SJSA1 (cell line): ENCODE data around the gene TBC1D22A. TPM values are rescaled to one million over a fixed set of nuclear protein-coding genes. Genes with fewer than 3 reads are reported as not detected.

Experiments
- DNase-seq, 2 experiments: peaks; one replicate each; pipeline ENCODE4 v3.0.0-alpha.2; 2015 to 2020; ENCODE audit warnings: low spot score in 2 of 2, low read depth in 1 of 2
- H3K27ac ChIP-seq: fragments of 250-450 bp; sonication (Bioruptor Pico); 2 replicates; pipeline ENCODE4 v1.5.1; 2020; ENCODE audit warnings: mild to moderate bottlenecking, moderate library complexity
- H3K27me3 ChIP-seq: fragments of 250-450 bp; sonication (Bioruptor Pico); replicated peaks from 2 replicates; pipeline ENCODE4 v1.5.1; 2020; ENCODE audit warnings: mild to moderate bottlenecking, moderate library complexity
- H3K36me3 ChIP-seq: fragments of 250-450 bp; sonication (Bioruptor Pico); 2 replicates; pipeline ENCODE4 v1.5.1; 2020; ENCODE audit warnings: mild to moderate bottlenecking
- H3K4me1 ChIP-seq: fragments of 250-450 bp; sonication (Bioruptor Pico); replicated peaks from 2 replicates; pipeline ENCODE4 v1.6.1; 2021; ENCODE audit warnings: mild to moderate bottlenecking
- H3K4me3 ChIP-seq: fragments of 250-450 bp; sonication (Bioruptor Pico); 2 replicates; pipeline ENCODE4 v1.5.1; 2020; ENCODE audit warnings: mild to moderate bottlenecking
- H3K9me3 ChIP-seq: fragments of 250-450 bp; sonication (Bioruptor Pico); replicated peaks from 2 replicates; pipeline ENCODE4 v1.5.1; 2020; ENCODE audit warnings: mild to moderate bottlenecking
- total RNA-seq: library from RNA; depleted of rRNA; stranded (reverse); fragments of >200 nt; shearing (Covaris generic); gene quantifications from 2 replicates; pipeline ENCODE4 v1.2.3, GENCODE V29; 2014

Gene TBC1D22A
- total RNA-seq, 1 experiment from 2014 or later, result 10.5 TPM

DNA sequence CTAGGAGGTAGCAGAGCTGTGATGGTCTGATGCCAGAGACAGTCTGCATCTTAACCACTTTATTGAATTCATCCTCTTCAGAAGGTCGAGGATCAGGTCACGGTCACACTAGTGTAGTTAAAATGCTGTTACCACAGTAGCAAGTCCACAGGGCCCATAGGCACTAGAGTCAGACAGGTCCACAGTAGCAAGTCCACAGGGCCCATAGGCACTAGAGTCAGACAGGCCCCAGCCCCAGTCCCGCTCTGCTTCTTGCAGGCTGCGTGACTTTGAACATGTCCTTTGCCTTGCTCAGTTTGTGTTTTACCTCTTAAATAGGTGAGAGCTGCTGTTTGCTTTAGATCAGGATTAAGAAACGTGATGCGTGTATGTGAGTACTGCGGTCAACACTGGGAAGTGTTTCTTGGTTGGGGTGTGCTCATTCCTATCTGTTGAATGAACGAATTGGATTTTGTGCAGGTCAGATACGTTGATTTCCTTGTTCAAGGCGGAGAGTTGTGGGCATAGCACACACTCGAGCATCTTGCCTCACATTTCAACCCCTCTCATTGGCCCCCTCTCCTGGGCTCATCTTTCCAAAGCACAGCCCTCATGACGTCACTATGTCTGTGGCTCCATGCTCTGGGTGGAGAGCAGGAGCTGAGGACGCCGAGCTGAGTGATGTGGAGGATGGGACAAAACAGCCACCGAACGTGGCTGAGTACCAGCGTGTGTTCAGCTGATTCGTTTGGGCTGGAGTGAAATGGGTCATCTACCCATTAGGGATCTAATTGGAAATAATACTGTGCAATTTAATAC is 191.7 kb downstream of the TBC1D22A start:
- H3K9me3 ChIP-seq, result no peaks in the 10 kb centered on the region
- no peak overlapping the region for H3K27ac ChIP-seq
- H3K27me3 ChIP-seq, result no peaks in the 10 kb centered on the region
- no peak for DNase-seq
- H3K4me3 ChIP-seq, result no peak overlapping the region
- H3K4me1 ChIP-seq, result no peaks in the 10 kb centered on the region
- no peaks in the 10 kb centered on the region for H3K36me3 ChIP-seq

GRCh38 chr22:46954781-46955180 is 192.3 kb downstream of the TBC1D22A start:
- H3K27ac ChIP-seq, result no peak overlapping the region
- no peaks in the 10 kb centered on the region for H3K36me3 ChIP-seq

DNA sequence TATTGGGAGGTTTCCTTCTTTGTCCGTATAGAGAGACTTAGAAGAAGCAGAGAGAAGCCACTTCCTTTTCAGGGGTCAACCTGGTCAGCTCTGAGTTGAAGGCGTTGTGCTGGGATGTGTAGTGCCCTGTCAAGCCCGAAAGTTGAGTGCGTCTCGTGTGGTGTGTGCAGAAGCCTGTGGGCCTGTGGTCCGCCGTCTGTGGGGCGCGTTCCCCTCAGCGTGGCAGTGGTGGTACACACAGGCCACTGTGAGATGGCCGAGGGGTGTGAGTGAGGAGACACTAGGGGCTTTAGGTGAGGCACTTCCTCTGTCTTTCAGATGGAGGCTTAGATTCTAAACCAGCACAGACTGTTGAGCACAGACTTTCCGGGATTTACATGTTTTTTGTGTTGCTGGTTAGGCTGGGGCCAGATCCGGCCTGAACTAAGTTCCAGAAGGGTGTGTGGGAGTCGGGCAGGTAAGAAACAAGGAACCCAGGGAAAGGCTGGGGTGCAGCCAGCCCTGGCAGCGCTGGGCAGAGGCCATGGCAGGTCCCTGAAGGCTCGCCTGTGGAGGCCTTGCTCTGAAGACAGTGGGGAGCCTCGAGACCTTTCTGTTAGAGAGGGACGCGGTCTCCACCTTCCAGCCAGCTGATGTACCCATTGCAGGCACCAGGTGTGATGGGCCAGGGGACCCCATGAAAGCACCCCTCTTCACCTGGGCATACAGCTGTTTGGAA is 194.2 kb downstream of the TBC1D22A start:
- Histone ChIP-seq H3K4me1 (no peaks in the 10 kb centered on the region), H3K36me3 (no peaks in the 10 kb centered on the region; the same call in 1 of the 2 replicates), H3K27ac (no peak overlapping the region), H3K9me3 (no peaks in the 10 kb centered on the region), H3K27me3 (no peaks in the 10 kb centered on the region), H3K4me3 (no peak overlapping the region)
- DNase-seq, result no peak

More at GRCh38 chr22:46954781-46955180, 192.3 kb downstream of the TBC1D22A start:
- Histone ChIP-seq H3K4me1 (no peaks in the 10 kb centered on the region), H3K9me3 (no peaks in the 10 kb centered on the region), H3K27me3 (no peaks in the 10 kb centered on the region), H3K4me3 (no peak overlapping the region)
- DNase-seq, result no peak

DNA sequence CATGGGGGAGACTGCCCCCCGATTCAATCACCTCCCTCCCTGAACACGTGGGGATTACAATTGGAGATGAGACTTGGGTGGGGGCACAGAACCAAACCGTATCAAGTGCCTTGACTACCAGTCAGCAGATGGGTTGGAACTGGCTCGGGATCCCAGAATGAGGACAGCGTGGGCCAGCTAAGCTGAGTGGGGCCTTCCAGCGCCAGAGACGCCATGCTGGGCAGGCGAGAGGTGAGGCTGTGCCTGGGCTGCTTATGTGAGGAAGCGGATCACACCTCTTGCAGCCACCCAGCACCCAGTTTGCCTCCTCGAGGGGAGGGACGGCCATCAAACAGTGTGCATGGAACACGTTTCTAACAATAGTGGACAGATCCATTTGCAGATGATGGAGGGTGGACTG is 195.1 kb downstream of the TBC1D22A start:
- H3K4me3 ChIP-seq, result no peak overlapping the region
- no peaks in the 10 kb centered on the region for H3K27me3 ChIP-seq
- DNase-seq, result no peak
- no peaks in the 10 kb centered on the region for H3K9me3 ChIP-seq
- H3K36me3 ChIP-seq, result no peaks in the 10 kb centered on the region; the same call in 1 of the 2 replicates
- H3K27ac ChIP-seq, result no peak overlapping the region
- no peaks in the 10 kb centered on the region for H3K4me1 ChIP-seq

GRCh38 chr22:46958191-46958590 is 195.7 kb downstream of the TBC1D22A start:
- H3K27me3 ChIP-seq, result no peaks in the 10 kb centered on the region
- no peak overlapping the region for H3K4me3 ChIP-seq
- DNase-seq, result no peak
- H3K4me1 ChIP-seq, result no peaks in the 10 kb centered on the region
- H3K9me3 ChIP-seq, result no peaks in the 10 kb centered on the region
- no peaks in the 10 kb centered on the region; the same call in 1 of the 2 replicates for H3K36me3 ChIP-seq
- no peak overlapping the region for H3K27ac ChIP-seq

DNA sequence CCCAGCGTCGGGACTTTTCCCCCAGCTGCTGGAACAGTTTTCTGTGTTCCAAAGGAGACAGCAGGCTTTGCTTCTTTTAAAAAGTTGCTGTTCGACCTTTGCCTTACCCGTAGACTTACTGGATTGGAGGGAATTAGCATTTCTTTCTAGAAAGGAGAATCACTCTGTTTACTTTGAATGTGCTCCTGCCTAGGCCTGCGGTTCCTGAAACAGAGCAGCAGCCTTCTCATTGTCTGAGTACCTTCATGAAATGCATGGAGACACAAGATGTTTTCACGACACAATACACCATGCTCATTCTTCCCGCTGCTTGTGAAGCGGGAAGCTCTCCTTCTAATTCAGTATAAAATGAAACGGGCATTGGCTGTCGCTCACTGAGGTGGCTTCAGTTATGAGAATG is 196.2 kb downstream of the TBC1D22A start:
- no peaks in the 10 kb centered on the region for H3K4me1 ChIP-seq
- no peak overlapping the region for H3K4me3 ChIP-seq
- no peaks in the 10 kb centered on the region for H3K9me3 ChIP-seq
- no peak for DNase-seq
- no peak overlapping the region for H3K27ac ChIP-seq
- no peaks in the 10 kb centered on the region for H3K27me3 ChIP-seq
- H3K36me3 ChIP-seq, result no peaks in the 10 kb centered on the region; the same call in 1 of the 2 replicates

DNA sequence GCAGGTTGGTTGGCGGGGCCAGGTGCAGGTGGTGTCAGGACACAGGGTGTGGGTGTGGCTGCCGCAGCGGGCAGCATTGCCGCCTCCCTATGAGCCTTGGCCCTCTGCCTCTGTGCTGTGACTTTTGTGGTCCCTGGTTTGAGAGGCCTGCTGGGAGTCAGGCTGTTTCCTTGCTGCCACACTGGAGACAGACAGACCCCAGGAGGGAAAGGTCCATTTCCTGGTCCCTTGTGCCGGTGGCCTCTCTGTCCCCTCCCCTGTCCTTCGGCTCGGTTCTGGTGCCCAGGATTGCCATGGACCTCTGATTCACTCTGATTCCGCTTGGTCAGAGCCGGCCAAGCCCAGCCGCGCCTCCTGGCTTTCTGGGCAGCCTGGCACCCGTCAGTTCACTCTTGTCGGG is 196.9 kb downstream of the TBC1D22A start:
- Histone ChIP-seq H3K36me3 (no peaks in the 10 kb centered on the region; the same call in 1 of the 2 replicates), H3K27ac (no peak overlapping the region), H3K27me3 (no peaks in the 10 kb centered on the region), H3K9me3 (no peaks in the 10 kb centered on the region), H3K4me1 (no peaks in the 10 kb centered on the region), H3K4me3 (no peak overlapping the region)
- no peak for DNase-seq

- Histone ChIP-seq H3K4me3 (no peak overlapping the region), H3K36me3 (no peaks in the 10 kb centered on the region; the same call in 1 of the 2 replicates), H3K9me3 (no peaks in the 10 kb centered on the region), H3K4me1 (no peaks in the 10 kb centered on the region), H3K27me3 (no peaks in the 10 kb centered on the region), H3K27ac (no peak overlapping the region)
- DNase-seq, result no peak
Observed at GRCh38 chr22:46961591-46962295, 199.3 kb downstream of the TBC1D22A start.

GRCh38 chr22:46962406-46962805 is 200.0 kb downstream of the TBC1D22A start:
- no peaks in the 10 kb centered on the region for H3K4me1 ChIP-seq
- no peak overlapping the region for H3K27ac ChIP-seq
- H3K9me3 ChIP-seq, result no peaks in the 10 kb centered on the region
- H3K27me3 ChIP-seq, result no peaks in the 10 kb centered on the region
- H3K36me3 ChIP-seq, result no peaks in the 10 kb centered on the region; the same call in 1 of the 2 replicates
- no peak overlapping the region for H3K4me3 ChIP-seq
- DNase-seq, result no peak

- Histone ChIP-seq H3K27me3 (no peaks in the 10 kb centered on the region), H3K27ac (no peak overlapping the region), H3K4me3 (no peak overlapping the region), H3K9me3 (no peaks in the 10 kb centered on the region), H3K36me3 (no peaks in the 10 kb centered on the region; the same call in 1 of the 2 replicates), H3K4me1 (no peaks in the 10 kb centered on the region)
- no peak for DNase-seq
Observed at GRCh38 chr22:46963672-46964545, 201.5 kb downstream of the TBC1D22A start.

GRCh38 chr22:46964773-46965550 is 202.5 kb downstream of the TBC1D22A start:
- Histone ChIP-seq H3K27me3 (no peaks in the 10 kb centered on the region), H3K4me1 (no peaks in the 10 kb centered on the region), H3K9me3 (no peaks in the 10 kb centered on the region), H3K36me3 (no peaks in the 10 kb centered on the region; the same call in 1 of the 2 replicates), H3K27ac (no peak overlapping the region), H3K4me3 (no peak overlapping the region)
- no peak for DNase-seq

- Histone ChIP-seq H3K36me3 (no peaks in the 10 kb centered on the region; the same call in 1 of the 2 replicates), H3K4me3 (no peak overlapping the region), H3K4me1 (no peaks in the 10 kb centered on the region), H3K27ac (no peak overlapping the region), H3K9me3 (no peaks in the 10 kb centered on the region), H3K27me3 (no peaks in the 10 kb centered on the region)
- no peak for DNase-seq
Observed at GRCh38 chr22:46965555-46966494, 203.4 kb downstream of the TBC1D22A start.
